Vagina (tissue), 2 donors: ENCODE data around the gene CFAP73.

Experiments
- CTCF ChIP-seq, 3 experiments: fragments of 450-650 bp in 2 of 3; fragments of 200-600 bp in 1 of 3; sonication (generic) in 1 of 3; IDR thresholded peaks; one replicate each; pipeline ENCODE4 v1.5.1; 2017 to 2019; ENCODE audit warnings: antibody characterized with exemption in 3 of 3, mild to moderate bottlenecking in 2 of 3, moderate library complexity in 2 of 3
- POLR2AphosphoS5 ChIP-seq, 2 donors: sonication (generic); formaldehyde crosslinking; IDR thresholded peaks; one replicate each; pipeline ENCODE4 v1.9.0; 2017; ENCODE audit warnings: antibody characterized with exemption in 2 of 2, mild to moderate bottlenecking in 2 of 2, low read depth in 1 of 2; ENCODE audit not compliant: insufficient read depth in 1 of 2

GRCh38 chr12:113191227-113191626 lies 41.7 kb downstream of the CFAP73 start:
- no peak for TF ChIP-seq POLR2AphosphoS5 (IDR thresholded peaks at IDR 0.05; ENCODE audit: insufficient read depth in 1 of 2, low read depth in 1 of 2)
- no peak for TF ChIP-seq CTCF (IDR thresholded peaks at IDR 0.05)
